DLD1 (cell line): ENCODE data around the gene GPD1L.
"Not testable (repeated sequence)": the region's sequence is repeated elsewhere in the genome, so short reads cannot be mapped to it uniquely, and the experiment has no call there.

Experiments
- in situ Hi-C: cut with HindIII; loops from 2 replicates; pipeline ENCODE4 v1.10.0; 2017; ENCODE audit warnings: low sequenced_read_pairs

The GPD1L gene

GRCh38 chr3:32105291-32106131 lies 909 bp upstream of the GPD1L start:
- in situ Hi-C loops: no loop called here

GRCh38 chr3:32106929-32107362 lies 526 bp downstream of the GPD1L start:
- in situ Hi-C loops: no loop called here

- in situ Hi-C loops: not testable (repeated sequence)
Observed at GRCh38 chr3:32108224-32108623, 1.8 kb downstream of the GPD1L start.

- in situ Hi-C loops: no loop called here
Observed at GRCh38 chr3:32109256-32109655, 2.8 kb downstream of the GPD1L start.

- in situ Hi-C loops: no loop called here
Observed at GRCh38 chr3:32110233-32110760, 3.9 kb downstream of the GPD1L start.

- in situ Hi-C loops: no loop called here
Observed at GRCh38 chr3:32111560-32111959, 5.1 kb downstream of the GPD1L start.

GRCh38 chr3:32113566-32113965 lies 7.1 kb downstream of the GPD1L start:
- in situ Hi-C loops: no loop called here

- in situ Hi-C loops: no loop called here
Observed at GRCh38 chr3:32113981-32114545, 7.6 kb downstream of the GPD1L start.

- in situ Hi-C loops: not testable (repeated sequence)
Observed at GRCh38 chr3:32114546-32115386, 8.3 kb downstream of the GPD1L start.

GRCh38 chr3:32117320-32117719 lies 10.9 kb downstream of the GPD1L start:
- in situ Hi-C loops: no loop called here

GRCh38 chr3:32118215-32118614 lies 11.8 kb downstream of the GPD1L start:
- in situ Hi-C loops: no loop called here

GRCh38 chr3:32120471-32120870 lies 14.1 kb downstream of the GPD1L start:
- in situ Hi-C loops: no loop called here

- in situ Hi-C loops: no loop called here
Observed at GRCh38 chr3:32121137-32121536, 14.7 kb downstream of the GPD1L start.

- in situ Hi-C loops: no loop called here
Observed at GRCh38 chr3:32123620-32124019, 17.2 kb downstream of the GPD1L start.

GRCh38 chr3:32125012-32125411 lies 18.6 kb downstream of the GPD1L start:
- in situ Hi-C loops: no loop called here

- in situ Hi-C loops: no loop called here
Observed at GRCh38 chr3:32126305-32127015, 20.0 kb downstream of the GPD1L start.

GRCh38 chr3:32127219-32127826 lies 20.9 kb downstream of the GPD1L start:
- in situ Hi-C loops: no loop called here

- in situ Hi-C loops: no loop called here
Observed at GRCh38 chr3:32128936-32129335, 22.5 kb downstream of the GPD1L start.

GRCh38 chr3:32129832-32130231 lies 23.4 kb downstream of the GPD1L start:
- in situ Hi-C loops: no loop called here

GRCh38 chr3:32132121-32132520 lies 25.7 kb downstream of the GPD1L start:
- in situ Hi-C loops: no loop called here
